ENCODE data around the gene DIDO1.

DNA sequence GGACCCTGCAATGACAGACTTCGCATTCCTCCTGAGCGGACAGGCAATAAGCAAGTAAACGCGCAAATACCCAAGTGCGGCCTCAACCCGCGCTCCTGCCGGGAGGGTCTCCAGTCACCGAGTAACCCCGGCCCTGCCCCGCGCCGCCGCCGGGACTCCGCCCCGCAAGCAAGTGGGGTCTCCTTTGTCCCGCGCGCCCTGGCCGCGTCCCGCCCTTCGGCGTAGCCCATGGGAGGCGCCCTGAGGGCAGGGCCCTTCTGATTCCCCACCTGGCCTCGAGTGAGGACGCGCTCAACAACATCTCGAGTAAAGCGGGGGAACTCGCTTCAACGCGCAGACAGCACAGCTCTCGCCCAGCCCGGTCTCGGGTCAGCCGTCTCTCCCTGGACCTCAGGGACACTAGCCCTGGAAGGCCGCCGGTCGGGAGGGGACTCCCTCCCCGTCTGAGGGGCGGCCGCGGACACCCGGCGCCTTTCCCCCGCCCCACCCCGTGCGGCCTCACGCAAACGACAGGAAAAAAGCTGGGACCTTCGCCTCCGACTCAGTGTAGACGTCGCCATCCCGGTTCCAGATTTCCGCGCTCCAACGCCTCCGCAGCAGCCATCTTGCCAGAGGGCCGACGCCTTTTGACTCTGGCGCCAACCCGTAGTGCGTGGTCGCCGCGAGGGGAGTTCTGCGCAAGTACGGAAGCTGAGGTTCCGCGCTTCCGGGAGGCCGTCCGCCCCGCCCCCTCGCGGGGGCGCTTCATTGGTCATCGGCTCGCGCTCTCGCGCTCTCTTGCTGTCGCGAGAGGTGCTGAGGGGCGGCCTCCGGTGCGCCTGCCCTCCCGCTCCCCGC, 11.2 kb upstream of the DIDO1 start:
- TF ChIP-seq POLR2A (IDR thresholded peaks at IDR 0.05), result peak in 1 of 2 donors; percentile 48
- TF ChIP-seq, protein P1, sequence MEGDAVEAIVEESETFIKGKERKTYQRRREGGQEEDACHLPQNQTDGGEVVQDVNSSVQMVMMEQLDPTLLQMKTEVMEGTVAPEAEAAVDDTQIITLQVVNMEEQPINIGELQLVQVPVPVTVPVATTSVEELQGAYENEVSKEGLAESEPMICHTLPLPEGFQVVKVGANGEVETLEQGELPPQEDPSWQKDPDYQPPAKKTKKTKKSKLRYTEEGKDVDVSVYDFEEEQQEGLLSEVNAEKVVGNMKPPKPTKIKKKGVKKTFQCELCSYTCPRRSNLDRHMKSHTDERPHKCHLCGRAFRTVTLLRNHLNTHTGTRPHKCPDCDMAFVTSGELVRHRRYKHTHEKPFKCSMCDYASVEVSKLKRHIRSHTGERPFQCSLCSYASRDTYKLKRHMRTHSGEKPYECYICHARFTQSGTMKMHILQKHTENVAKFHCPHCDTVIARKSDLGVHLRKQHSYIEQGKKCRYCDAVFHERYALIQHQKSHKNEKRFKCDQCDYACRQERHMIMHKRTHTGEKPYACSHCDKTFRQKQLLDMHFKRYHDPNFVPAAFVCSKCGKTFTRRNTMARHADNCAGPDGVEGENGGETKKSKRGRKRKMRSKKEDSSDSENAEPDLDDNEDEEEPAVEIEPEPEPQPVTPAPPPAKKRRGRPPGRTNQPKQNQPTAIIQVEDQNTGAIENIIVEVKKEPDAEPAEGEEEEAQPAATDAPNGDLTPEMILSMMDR (IDR thresholded peaks at IDR 0.05), result peak in 1 of 3 experiments; percentile 37
- TF ChIP-seq POLR2AphosphoS5 (IDR thresholded peaks at IDR 0.05; ENCODE audit: insufficient read depth in 1 of 2, low read depth in 1 of 2), result peak; percentile 93 to 97

Measured in vagina (tissue), 2 donors.